Activated T-cell treated with anti-CD3 and anti-CD28 coated beads, Interleukin-2, amount 50 U/mL, for 72 hours (primary cell): ENCODE results near the gene POU2AF2. TPM values are rescaled to one million over a fixed set of nuclear protein-coding genes. Genes with fewer than 3 reads are reported as not detected.
A peak's percentile ranks its signal among the peaks of the same experiment; 100 is the strongest.
"Not testable (repeated sequence)": the region's sequence is repeated elsewhere in the genome, so short reads cannot be mapped to it uniquely, and the experiment has no call there.

Source experiments
- ATAC-seq, 2 donors: fragments of 150-1000 bp; cut with Tn5 transposase; replicated peaks in 1 of 2; 2 replicates each; pipeline ENCODE4 v1.10.0; 2021; ENCODE audit warnings: moderate library complexity in 2 of 2, mild to moderate bottlenecking in 1 of 2
- DNase-seq, 2 donors: peaks; one replicate each; pipeline ENCODE4 v3.0.0; 2021 to 2022; ENCODE audit warnings: mixed read lengths in 1 of 2
- H3K27ac Mint-ChIP-seq: one replicate; pipeline ENCODE4 v1.8.0; 2022; ENCODE audit warnings: mild to moderate bottlenecking, moderate library complexity, mixed read lengths
- H3K27me3 Mint-ChIP-seq: one replicate; pipeline ENCODE4 v1.8.0; 2022; ENCODE audit warnings: low read depth, mixed read lengths
- H3K36me3 Mint-ChIP-seq, 2 donors: one replicate each; pipeline ENCODE4 v1.8.0; 2022; ENCODE audit warnings: mixed read lengths in 2 of 2, mild to moderate bottlenecking in 1 of 2; ENCODE audit not compliant: insufficient read depth in 2 of 2
- H3K4me1 Mint-ChIP-seq: one replicate; pipeline ENCODE4 v1.8.0; 2022; ENCODE audit warnings: low read depth, mixed read lengths
- H3K4me3 Mint-ChIP-seq, 2 donors: one replicate each; pipeline ENCODE4 v1.8.0; 2022; ENCODE audit warnings: mild to moderate bottlenecking in 2 of 2, mixed read lengths in 2 of 2, moderate library complexity in 2 of 2
- H3K9me3 Mint-ChIP-seq, 2 donors: one replicate each; pipeline ENCODE4 v1.8.0; 2022; ENCODE audit warnings: mixed read lengths in 2 of 2
- total RNA-seq, 2 donors: library from RNA; stranded (reverse); gene quantifications; one replicate each; pipeline ENCODE4 v1.2.3, GENCODE V29; 2022

POU2AF2 gene
- total RNA-seq = not detected

GRCh38 chr11:111245425-111245824 is at the start of gene POU2AF2:
TSS of gene POU2AF2 (plus strand) at chr11:111245725. CDS start at chr11:111245854, 129 bp downstream.
- Mint-ChIP-seq H3K27ac (no peak within 1 kb of the TSS), H3K36me3 (no peaks in the 10 kb centered on the region), H3K4me1 (no peaks in the 10 kb centered on the region), H3K27me3 (peaks cover 36% of the 10 kb centered on the region), H3K9me3 (no peaks in the 10 kb centered on the region), H3K4me3 (no peak within 1 kb of the TSS)
- DNase-seq = no peak
- no peak for ATAC-seq

- Mint-ChIP-seq H3K27ac (no peak overlapping the region), H3K4me1 (peaks cover 4% of the 10 kb centered on the region), H3K27me3 (peaks cover 13% of the 10 kb centered on the region), H3K4me3 (no peak overlapping the region), H3K9me3 (no peaks in the 10 kb centered on the region), H3K36me3 (no peaks in the 10 kb centered on the region)
- no peak for DNase-seq
- no peak for ATAC-seq
Measured at GRCh38 chr11:111200010-111200534, 45.5 kb upstream of the POU2AF2 start.

- H3K27ac Mint-ChIP-seq = no peak overlapping the region
- DNase-seq (no peak), ATAC-seq (no peak)
- peaks cover 18% of the 10 kb centered on the region for H3K4me1 Mint-ChIP-seq
- no peaks in the 10 kb centered on the region for H3K9me3 Mint-ChIP-seq
- H3K36me3 Mint-ChIP-seq = no peaks in the 10 kb centered on the region
- H3K4me3 Mint-ChIP-seq = no peak overlapping the region
- peaks cover 17% of the 10 kb centered on the region for H3K27me3 Mint-ChIP-seq
Measured at GRCh38 chr11:111204211-111204610, 41.3 kb upstream of the POU2AF2 start.

- peaks cover 17% of the 10 kb centered on the region for H3K27me3 Mint-ChIP-seq
- H3K36me3 Mint-ChIP-seq = no peaks in the 10 kb centered on the region
- H3K4me3 Mint-ChIP-seq = no peak overlapping the region
- no peak for DNase-seq
- ATAC-seq = peak; percentile 36 to 60
- peaks cover 18% of the 10 kb centered on the region for H3K4me1 Mint-ChIP-seq
- no peaks in the 10 kb centered on the region for H3K9me3 Mint-ChIP-seq
- H3K27ac Mint-ChIP-seq = no peak overlapping the region
Measured at GRCh38 chr11:111205632-111206385, 39.7 kb upstream of the POU2AF2 start.

- Mint-ChIP-seq H3K27me3 (peaks cover 17% of the 10 kb centered on the region), H3K4me1 (peaks cover 18% of the 10 kb centered on the region), H3K4me3 (no peak overlapping the region), H3K36me3 (no peaks in the 10 kb centered on the region), H3K9me3 (no peaks in the 10 kb centered on the region), H3K27ac (no peak overlapping the region)
- DNase-seq = no peak
- no peak for ATAC-seq
Measured at GRCh38 chr11:111206472-111206871, 39.1 kb upstream of the POU2AF2 start.

- Mint-ChIP-seq H3K36me3 (no peaks in the 10 kb centered on the region), H3K27me3 (peaks cover 17% of the 10 kb centered on the region), H3K27ac (no peak overlapping the region), H3K9me3 (no peaks in the 10 kb centered on the region), H3K4me3 (no peak overlapping the region), H3K4me1 (peaks cover 18% of the 10 kb centered on the region)
- DNase-seq (no peak), ATAC-seq (peak in 1 of 2 donors; percentile 38)
Measured at GRCh38 chr11:111207213-111207612, 38.3 kb upstream of the POU2AF2 start.

- H3K9me3 Mint-ChIP-seq = no peaks in the 10 kb centered on the region
Measured at GRCh38 chr11:111209543-111210355, 35.8 kb upstream of the POU2AF2 start.

GRCh38 chr11:111213256-111213655 is 32.3 kb upstream of the POU2AF2 start:
- Mint-ChIP-seq H3K27me3 (peaks cover 8% of the 10 kb centered on the region), H3K4me1 (no peaks in the 10 kb centered on the region), H3K27ac (no peak overlapping the region), H3K9me3 (no peaks in the 10 kb centered on the region), H3K4me3 (no peak overlapping the region), H3K36me3 (no peaks in the 10 kb centered on the region)
- no peak for ATAC-seq
- DNase-seq = no peak

More at GRCh38 chr11:111209543-111210355, 35.8 kb upstream of the POU2AF2 start:
- ATAC-seq (no peak), DNase-seq (no peak)
- no peaks in the 10 kb centered on the region for H3K36me3 Mint-ChIP-seq
- H3K4me1 Mint-ChIP-seq = peaks cover 17% of the 10 kb centered on the region
- H3K27ac Mint-ChIP-seq = no peak overlapping the region
- no peak overlapping the region for H3K4me3 Mint-ChIP-seq
- peaks cover 16% of the 10 kb centered on the region for H3K27me3 Mint-ChIP-seq

GRCh38 chr11:111220721-111221120 is 24.8 kb upstream of the POU2AF2 start:
- Mint-ChIP-seq H3K9me3 (no peaks in the 10 kb centered on the region), H3K36me3 (no peaks in the 10 kb centered on the region), H3K4me3 (no peak overlapping the region), H3K4me1 (peaks cover 11% of the 10 kb centered on the region), H3K27ac (no peak overlapping the region), H3K27me3 (peaks cover 31% of the 10 kb centered on the region)
- ATAC-seq (no peak), DNase-seq (no peak)

- DNase-seq = no peak
- no peaks in the 10 kb centered on the region for H3K9me3 Mint-ChIP-seq
Measured at GRCh38 chr11:111221208-111221607, 24.3 kb upstream of the POU2AF2 start.

GRCh38 chr11:111221936-111222335 is 23.6 kb upstream of the POU2AF2 start:
- Mint-ChIP-seq H3K4me1 (peaks cover 11% of the 10 kb centered on the region), H3K27me3 (peaks cover 31% of the 10 kb centered on the region)
- H3K9me3 Mint-ChIP-seq, ATAC-seq, H3K27ac Mint-ChIP-seq, H3K36me3 Mint-ChIP-seq, H3K4me3 Mint-ChIP-seq, DNase-seq: not testable (repeated sequence)

More at GRCh38 chr11:111221208-111221607, 24.3 kb upstream of the POU2AF2 start:
- Mint-ChIP-seq H3K27ac (no peak overlapping the region), H3K4me1 (peaks cover 11% of the 10 kb centered on the region), H3K4me3 (no peak overlapping the region), H3K36me3 (no peaks in the 10 kb centered on the region), H3K27me3 (peaks cover 31% of the 10 kb centered on the region)
- no peak for ATAC-seq

- Mint-ChIP-seq H3K4me1 (peaks cover 11% of the 10 kb centered on the region), H3K27me3 (peaks cover 31% of the 10 kb centered on the region), H3K4me3 (peak overlapping the region; percentile 77 to 84)
- H3K36me3 Mint-ChIP-seq, H3K27ac Mint-ChIP-seq, ATAC-seq, H3K9me3 Mint-ChIP-seq: not testable (repeated sequence)
- DNase-seq = peak in 1 of 2 donors; percentile 17
Measured at GRCh38 chr11:111222821-111223455, 22.6 kb upstream of the POU2AF2 start.

GRCh38 chr11:111225881-111226280 is 19.6 kb upstream of the POU2AF2 start:
- Mint-ChIP-seq H3K4me3 (no peak overlapping the region), H3K36me3 (no peaks in the 10 kb centered on the region), H3K4me1 (peaks cover 22% of the 10 kb centered on the region), H3K9me3 (no peaks in the 10 kb centered on the region), H3K27me3 (peaks cover 20% of the 10 kb centered on the region), H3K27ac (no peak overlapping the region)
- DNase-seq = no peak
- ATAC-seq = no peak
